ENCODE measurements around the gene SUGP1.

Gene SUGP1

GRCh38 chr19:19342086-19343015 lies 22.0 kb upstream of the SUGP1 start:
- peak; percentile 34 for DNase-seq

DNA sequence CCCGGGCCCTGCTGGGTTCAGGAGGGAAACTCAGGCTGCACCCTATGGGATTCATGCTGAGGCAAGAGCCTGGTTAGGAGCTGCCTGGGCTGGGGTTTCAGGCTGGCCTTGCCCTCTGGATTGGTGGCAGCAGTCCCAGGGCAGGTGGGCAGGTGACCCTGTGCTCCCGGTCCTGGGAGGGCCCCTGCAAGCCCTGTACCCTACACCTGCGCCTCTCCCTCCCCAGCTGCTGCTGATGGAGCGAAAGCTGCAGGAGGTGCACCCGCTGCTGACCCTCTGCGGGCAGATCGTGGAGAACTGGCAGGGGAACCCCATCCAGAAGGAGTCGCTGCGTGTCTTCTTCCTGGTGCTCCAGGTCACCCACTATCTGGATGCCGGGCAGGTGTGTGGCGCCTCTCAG lies 20.7 kb upstream of the SUGP1 start:
- no peak for DNase-seq

GRCh38 chr19:19338082-19338481 lies 17.8 kb upstream of the SUGP1 start:
- DNase-seq = no peak

DNA sequence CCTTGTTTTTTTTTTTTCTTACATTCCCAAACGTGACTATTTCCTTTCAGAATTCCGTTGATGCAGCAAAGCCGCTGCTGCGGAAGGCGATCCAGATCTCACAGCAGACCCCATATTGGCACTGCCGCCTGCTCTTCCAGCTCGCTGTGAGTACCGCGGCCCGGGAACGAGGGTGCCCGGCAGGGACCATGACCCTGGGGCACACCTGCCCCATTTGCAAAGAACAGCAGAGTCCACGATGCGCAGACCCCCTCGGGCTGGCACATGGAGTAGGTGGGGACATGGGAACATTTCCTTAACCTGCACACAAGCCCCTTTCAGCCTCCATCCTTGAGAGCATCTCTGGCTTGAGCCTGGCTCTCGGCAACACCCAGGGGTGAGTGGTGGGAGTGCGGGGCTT lies 16.8 kb upstream of the SUGP1 start:
- no peak for DNase-seq

DNA sequence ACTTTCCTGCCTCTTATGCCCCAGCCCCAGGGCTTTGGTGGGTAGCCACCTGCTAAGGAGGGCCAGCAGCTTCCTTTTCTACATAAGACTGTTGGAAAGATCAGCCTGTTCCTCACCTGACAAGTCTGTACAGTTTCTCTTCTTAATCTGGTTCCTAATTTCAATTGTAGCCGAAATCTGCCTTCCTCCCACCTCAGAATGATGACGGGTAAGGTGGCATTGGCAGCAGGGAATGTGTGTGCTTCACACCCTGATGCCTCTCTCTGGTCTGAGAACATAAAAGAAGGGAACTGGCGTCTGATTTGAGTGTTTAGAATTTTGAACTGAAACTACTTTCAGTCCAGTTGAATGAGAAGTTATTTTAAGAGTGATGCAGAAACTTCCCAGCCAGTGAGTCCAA lies 16.3 kb upstream of the SUGP1 start:
- DNase-seq = no peak

DNA sequence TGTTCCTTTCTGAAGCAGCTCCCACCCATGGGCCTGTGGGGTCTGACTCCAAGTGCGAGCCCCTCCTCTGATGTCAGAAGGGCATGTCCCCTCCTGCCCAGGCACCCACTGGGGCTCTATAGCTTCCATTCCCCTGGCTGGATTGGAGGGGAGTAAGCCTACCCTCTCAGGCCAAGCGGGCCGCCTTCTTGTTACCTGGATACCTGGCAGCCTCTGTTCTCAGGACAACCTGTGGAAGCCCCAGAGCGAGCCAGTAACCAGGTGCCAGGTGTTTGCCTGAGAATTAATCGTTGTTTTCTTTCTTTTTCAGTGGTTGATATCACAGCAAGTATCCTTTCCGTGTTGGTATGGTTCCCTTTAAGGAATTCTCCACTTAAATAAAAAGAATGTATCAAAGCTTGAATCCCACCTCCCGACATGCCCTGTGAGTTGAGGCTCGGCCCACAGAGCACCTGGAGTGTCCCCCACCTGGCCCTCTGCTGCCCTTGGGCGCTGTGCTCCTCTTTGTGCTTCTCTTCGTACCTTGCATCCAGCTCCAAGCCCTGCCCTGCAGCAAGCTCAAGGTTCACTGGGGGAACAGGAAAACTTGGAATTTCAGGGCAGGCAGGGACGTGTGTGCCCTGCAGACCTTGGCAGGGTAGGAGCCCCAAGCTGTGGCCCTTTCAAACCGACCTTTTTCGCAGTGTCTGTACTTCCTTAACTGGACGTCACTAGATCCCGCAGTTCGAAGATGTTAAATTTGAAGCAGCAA lies 15.3 kb upstream of the SUGP1 start:
- no peak for DNase-seq

- no peak for DNase-seq
Observed at GRCh38 chr19:19334989-19335344, 14.7 kb upstream of the SUGP1 start.

DNA sequence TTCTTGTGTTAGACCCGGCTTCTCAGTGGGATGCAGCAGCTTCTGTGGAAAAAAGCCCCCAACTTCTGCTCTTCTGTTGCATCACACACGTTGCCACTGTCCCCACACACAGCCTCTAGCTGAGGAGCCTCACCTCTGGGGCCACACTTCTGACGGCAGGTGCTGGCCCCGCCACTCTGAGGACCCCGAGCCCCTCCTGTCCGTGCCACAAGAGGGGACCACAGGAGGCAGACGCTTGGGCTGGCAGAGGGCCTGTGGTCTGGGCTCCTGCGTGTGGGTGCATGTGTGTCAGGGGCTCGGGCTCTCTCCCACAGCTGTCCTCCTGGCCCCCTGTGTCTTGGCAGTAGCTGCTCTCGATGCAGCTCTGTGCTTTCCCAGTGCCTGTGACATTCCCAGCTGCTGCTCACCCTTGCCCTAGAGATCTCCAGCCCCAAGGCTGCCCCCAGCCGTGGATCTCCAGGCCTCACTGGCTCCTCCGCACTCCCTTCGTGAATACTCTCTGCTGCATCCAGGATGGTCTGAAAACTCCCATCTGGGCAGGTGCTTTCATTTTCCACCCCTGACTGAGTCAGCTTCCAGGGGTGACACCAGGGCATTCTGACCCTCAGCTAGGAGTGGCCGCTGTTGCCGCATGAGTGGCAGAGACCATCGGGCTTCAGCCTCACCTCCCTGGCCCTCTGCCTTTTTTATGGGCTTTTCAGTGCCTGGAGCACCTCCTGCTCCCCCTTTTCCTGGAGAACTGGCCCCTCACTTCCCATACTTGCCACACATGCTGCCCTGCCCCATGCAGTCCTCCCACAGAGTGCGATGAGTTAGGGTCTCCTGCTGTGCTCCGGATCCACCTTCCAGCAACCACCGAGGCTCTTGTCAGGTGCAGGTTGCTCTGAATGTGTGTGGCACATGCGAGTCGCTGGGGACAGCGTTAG lies 14.0 kb upstream of the SUGP1 start:
- no peak for DNase-seq

GRCh38 chr19:19329126-19329525 lies 8.8 kb upstream of the SUGP1 start:
- DNase-seq = no peak

- no peak for DNase-seq
Observed at GRCh38 chr19:19327672-19328071, 7.4 kb upstream of the SUGP1 start.

DNA sequence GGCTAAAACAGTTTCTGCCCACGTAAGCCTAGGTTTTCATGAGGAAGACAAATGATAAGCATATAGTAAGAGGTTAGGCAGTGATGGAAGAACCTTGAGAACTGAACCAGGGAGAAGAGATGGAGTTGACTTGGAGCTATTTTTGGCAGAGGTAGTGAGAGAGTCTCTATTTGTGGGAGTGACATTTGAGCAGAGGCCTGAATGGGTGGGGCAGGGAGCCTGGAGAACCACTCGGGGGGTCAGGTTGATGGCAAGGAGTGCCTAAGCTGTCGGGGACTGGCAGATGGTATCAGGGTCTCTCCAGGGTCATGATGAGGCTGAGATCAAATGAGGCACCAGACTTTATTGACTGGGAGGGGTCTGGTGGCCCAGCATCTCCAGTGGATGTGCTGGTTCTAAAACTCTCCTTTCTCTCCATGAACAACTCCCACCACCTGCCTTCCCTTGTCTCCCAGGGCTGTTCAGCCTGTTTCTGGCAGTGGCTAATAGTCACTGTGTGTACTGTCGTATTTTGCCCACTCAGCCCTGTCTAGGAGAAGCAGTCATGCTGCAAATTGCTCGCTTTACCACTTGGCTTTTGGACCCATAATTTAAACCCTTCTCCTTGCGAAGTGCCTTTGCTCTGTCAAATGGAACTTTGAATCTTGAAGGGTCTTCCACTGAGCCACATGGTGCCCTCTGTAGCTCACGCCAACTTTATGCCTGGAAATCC lies 3.9 kb upstream of the SUGP1 start:
- no peak for DNase-seq

GRCh38 chr19:19321141-19321577 lies 850 bp upstream of the SUGP1 start:
- peak; percentile 1 for DNase-seq

- no peak for DNase-seq
Observed at GRCh38 chr19:19319732-19320360, 463 bp downstream of the SUGP1 start.

DNA sequence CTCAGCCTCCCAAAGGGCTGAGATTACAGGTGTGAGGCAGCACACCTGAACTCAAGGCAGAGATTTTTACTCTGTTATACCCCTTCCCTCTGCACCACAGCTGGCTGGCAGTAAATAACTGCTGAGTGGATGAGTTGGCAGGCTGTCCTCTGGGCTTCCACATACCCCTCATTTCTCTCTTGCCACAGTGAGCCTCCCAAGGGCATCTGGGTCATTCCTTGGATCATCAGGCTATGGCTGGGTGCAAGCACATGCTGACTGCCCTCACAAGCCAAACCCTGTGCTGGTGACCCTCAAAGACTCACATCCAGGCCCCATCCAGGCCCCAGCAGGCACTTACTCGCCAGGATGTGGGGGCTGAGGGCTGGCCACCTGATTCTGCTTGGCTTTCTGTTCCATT lies 4.2 kb downstream of the SUGP1 start:
- no peak for DNase-seq

DNA sequence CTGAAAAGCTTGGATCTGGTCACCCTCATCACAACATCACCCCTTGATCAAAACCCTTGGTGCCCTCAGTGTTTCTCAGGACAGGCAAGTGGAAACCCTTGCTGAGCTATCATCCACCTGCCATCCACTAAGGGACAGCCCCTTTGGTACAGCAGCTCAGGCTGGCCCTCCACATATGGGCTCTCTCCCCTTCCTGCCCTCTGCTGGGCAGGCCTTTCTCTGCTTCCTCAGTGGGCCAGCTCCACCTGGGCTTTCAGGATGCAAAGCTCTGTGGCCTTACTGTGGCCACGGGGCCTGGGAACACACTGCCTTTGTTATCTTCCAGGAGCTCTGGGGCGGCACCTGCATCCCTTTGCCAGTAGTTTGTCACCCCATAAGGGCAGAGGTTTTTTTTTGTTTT lies 4.9 kb downstream of the SUGP1 start:
- DNase-seq = no peak

GRCh38 chr19:19308373-19308772 lies 11.9 kb downstream of the SUGP1 start:
- DNase-seq = no peak

- DNase-seq = no peak
Observed at GRCh38 chr19:19306191-19306590, 14.1 kb downstream of the SUGP1 start.

GRCh38 chr19:19305696-19306095 lies 14.6 kb downstream of the SUGP1 start:
- DNase-seq = no peak

DNA sequence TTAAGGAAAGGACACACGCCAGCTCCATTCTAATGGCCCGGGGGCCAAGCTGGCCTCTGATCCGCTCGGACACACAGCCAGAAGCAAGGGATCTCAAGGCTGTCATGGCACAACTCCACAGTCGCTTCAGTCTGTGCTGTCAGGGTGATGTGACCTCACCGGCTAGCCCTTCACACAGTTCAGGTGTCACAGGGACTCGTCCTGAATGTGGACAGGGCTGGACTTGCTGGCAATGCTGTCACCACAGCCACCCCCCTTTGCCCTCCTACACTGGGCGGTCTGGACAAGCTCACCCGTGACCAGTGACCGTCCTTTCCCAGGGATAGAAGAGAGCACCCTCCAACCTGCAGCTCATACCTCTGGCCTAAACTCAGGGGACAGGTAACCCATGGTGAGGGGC lies 15.2 kb downstream of the SUGP1 start:
- DNase-seq = no peak

DNA sequence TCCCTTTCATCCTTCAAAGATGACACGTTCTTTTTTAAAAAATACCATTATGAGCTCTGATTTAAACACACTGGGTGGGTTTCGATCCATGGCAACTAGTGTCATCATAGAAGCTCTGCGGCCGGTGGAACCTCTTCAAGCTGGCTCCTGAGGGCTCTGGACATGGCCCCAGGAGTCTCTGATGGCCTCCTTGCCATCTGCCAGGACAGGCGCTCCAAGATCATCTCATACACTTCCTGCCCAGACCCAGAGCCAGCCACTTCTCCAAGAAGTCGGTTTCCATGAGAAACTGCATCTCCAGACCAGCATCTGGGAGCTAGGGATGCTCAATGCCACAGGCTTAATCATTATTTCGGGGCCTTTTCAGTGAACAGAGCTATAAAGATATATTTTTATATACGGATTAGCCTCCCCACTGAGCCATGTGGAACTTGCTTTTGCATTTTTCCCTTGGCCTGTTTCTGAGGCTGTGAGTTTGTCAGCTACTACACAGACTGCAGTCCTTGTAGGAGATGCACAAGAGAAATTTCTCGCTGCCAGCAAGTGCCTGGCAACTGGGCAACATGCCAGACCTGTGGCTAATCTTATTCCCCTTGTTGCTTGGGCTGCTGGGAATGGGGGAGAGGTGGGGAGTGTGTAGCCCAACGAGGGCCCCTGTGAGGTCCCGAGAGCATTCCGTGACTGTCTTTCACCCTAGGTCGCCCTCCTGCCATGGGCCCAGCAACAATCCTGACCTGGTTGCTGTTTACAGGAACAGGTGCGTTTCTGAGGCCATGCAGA lies 15.9 kb downstream of the SUGP1 start:
- no peak for DNase-seq

DNA sequence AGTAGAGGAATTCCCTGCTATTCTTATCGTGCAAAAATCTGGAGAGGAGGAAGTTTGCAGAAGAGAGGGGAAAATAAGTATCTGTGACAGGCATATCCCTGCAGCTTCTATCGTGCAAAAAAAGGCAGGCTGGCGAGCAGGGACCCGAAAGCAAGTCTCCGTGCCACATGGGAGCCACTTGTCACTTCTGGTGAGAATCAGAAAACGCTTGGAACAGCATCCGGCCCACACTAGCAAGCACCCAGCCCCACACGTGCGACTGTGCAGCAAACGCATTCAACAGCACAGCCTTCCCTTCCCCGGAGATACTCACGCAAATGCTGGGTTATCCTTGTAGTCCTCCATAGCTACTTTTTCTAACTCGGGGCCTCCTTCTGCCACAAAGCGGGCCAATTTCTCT lies 16.9 kb downstream of the SUGP1 start:
- no peak for DNase-seq
